GM10248 (cell line): ENCODE data around the gene STOM.

Experiments used
- CTCF ChIA-PET: fragments of 300-600 bp; sonication (Branson Sonifier 250); formaldehyde crosslinking; extraction: SDS; loops from one replicate; lab custom pipeline; 2021; ENCODE audit warnings: antibody characterized with exemption; lab: Yijun Ruan, JAX
- POLR2A ChIA-PET: fragments of 350-650 bp; sonication (Branson Sonifier 250); formaldehyde crosslinking; extraction: SDS; loops from one replicate; lab custom pipeline; 2020; ENCODE audit warnings: antibody characterized with exemption; lab: Yijun Ruan, JAX
- DNase-seq: peaks from one replicate; pipeline ENCODE4 v3.0.0; 2012; ENCODE audit errors: extremely low spot score
- TF ChIP-seq, protein P1 (sequence below): IDR thresholded peaks from 2 replicates; pipeline ENCODE4 v1.5.1; 2012; ENCODE audit warnings: mild to moderate bottlenecking, low read depth; ENCODE audit errors: extremely low read depth, missing control alignments, control extremely low read depth

The STOM gene

DNA sequence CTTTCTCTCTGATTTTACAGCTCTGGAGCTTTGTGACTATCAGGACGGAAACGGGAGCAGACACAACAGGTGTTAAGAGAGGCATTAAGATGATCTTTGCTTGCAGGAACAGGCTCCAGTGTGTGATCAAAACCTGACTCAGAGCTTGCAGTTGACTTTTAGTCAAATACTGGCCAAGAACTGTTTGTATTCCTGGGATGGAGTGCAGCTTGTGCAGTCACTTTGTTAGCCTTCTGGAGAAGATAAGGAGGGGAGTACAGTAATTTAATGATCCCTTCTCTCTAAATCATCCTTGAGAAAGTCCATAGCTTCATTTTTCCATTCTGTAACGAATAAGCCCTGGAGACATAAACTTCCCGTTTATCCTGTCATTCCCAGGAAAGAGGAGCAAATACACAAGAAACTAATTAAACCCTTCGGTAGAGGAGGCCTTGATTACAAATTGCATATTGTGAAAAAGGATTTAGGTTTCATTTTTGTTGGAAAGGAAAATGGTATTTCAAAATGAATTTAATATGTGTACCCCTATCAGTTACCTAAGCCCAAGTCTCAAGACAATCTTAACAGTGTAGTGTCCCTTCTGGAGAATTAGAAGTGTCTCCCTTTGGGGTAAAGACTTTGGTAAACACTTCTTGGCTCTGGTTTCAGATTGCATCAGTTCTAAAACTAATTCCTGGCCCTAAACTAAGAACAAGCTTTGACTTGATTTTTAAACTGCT lies 3.1 kb upstream of the STOM start:
- ChIA-PET POLR2A (interaction anchor here (0.7 kb wide), 1 partner anchor 42 kb away, joined by 3 read pairs; no protein-coding TSS in a partner anchor), CTCF (interaction anchor here (0.7 to 4.2 kb wide), 5 partner anchors 8 to 95 kb away, joined by 3 to 22 read pairs (median 4); no protein-coding TSS in a partner anchor)
- DNase-seq, result no peak
- TF ChIP-seq, protein P1, sequence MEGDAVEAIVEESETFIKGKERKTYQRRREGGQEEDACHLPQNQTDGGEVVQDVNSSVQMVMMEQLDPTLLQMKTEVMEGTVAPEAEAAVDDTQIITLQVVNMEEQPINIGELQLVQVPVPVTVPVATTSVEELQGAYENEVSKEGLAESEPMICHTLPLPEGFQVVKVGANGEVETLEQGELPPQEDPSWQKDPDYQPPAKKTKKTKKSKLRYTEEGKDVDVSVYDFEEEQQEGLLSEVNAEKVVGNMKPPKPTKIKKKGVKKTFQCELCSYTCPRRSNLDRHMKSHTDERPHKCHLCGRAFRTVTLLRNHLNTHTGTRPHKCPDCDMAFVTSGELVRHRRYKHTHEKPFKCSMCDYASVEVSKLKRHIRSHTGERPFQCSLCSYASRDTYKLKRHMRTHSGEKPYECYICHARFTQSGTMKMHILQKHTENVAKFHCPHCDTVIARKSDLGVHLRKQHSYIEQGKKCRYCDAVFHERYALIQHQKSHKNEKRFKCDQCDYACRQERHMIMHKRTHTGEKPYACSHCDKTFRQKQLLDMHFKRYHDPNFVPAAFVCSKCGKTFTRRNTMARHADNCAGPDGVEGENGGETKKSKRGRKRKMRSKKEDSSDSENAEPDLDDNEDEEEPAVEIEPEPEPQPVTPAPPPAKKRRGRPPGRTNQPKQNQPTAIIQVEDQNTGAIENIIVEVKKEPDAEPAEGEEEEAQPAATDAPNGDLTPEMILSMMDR, result no peak

DNA sequence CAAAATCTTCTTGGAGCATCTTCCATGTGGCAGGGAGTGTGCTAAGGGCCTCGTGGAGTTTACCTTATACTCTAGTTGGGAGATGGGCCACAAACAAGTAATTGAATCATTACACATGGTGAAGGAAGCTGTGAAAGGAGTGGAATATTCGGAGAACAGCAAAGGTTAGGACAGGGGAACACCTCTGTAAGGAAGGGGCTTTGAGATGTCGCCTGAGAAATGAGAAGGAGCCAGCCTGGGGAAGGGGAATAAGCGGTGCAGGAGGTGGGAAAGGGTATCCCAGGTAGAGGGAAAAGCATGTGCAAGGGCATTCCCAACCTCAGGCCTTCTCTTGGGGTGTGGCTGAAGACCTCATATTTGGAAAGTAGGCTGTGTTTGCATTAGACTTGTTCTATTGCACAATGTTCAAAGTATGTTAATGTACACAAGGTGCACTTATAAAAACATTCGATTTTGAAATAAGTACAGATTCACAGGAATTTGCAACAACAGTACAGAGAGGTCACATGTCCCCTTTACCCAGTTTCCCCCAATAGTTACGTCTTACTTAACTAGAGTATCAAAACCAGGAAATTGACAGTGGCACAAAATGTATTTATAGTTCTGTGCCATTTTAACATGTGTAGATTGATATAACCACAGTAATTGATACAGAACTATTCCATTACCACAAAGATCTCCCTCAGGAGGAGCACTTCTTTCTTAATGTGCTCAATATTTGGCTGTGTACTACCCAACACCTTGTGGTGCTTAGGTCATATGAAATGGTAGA lies 2.4 kb upstream of the STOM start:
- POLR2A ChIA-PET, result interaction anchor here (0.7 kb wide), 1 partner anchor 41 kb away, joined by 3 read pairs; no protein-coding TSS in a partner anchor
- CTCF ChIA-PET, result interaction anchor here (0.7 to 4.2 kb wide), 7 partner anchors 9 to 160 kb away, joined by 3 to 22 read pairs (median 4); no protein-coding TSS in a partner anchor
- TF ChIP-seq, protein P1, result no peak
- no peak for DNase-seq

DNA sequence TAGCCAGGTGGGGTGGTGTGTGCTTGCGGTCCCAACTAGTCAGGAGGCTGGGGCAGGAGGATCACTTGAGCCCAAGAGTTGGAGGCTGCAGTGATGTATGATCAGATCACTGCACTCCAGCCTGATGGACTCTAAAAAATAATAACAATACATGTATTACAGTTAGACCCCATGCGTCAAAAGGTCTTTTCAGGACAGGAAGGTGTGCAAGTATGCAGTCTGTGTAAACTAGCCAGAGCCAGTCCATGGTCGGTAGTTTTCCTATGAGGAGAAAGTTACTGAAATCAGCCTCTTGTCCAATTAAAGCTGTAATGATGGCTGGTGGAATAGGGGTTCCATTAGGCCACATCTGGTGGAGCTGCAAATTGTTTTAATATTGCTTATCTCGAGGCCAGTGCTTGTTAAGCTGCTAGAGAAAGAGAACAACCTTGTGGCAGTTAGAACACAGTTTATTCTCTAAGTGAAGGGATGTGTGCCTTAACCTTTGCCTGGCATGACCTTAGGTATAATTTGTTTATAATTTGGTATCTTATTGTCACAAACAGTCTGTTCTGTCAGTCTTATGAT lies 1.5 kb upstream of the STOM start:
- POLR2A ChIA-PET, result no interaction called here
- TF ChIP-seq, protein P1, result no peak
- no peak for DNase-seq
- CTCF ChIA-PET, result interaction anchor here (0.7 to 4.2 kb wide), 4 partner anchors 10 to 159 kb away, joined by 3 to 22 read pairs (median 4); no protein-coding TSS in a partner anchor

DNA sequence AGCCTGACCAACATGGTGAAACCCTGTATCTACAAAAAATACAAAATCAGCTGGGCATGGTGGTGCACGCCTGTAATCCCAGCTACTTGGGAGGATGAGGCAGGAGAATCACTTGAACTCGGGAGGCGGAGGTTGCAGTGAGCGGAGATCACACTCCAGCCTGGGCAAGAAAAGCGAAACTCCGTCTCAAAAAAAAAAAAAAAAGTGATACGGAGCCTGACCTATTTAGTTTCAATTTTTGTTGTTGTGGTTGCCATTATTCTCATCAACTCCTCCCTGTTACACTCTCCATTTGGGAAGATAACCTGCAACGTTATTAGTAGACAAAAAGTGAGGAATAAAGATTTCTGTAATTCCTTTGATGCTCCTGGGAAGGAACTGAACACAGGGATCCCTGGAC lies 1.3 kb downstream of the STOM start:
- DNase-seq, result no peak

DNA sequence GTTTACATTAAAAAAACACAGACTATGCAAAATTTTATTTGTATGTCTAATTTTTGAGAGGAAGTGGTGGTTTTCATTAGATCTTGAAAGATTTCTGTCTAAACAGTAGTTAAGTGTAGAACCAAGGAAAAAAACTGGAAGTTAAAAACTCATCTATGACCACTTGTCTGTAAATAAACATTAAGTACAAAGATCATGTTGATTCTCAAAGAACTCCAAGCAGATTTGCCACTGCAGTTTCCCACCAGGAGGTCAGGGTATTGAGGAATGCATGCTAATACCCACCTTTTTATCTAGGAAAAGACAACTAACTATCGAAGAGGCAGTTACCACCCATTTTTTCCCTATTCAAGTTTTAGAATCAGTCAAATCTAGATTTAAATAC lies 1.9 kb downstream of the STOM start:
- ChIA-PET CTCF (interaction anchor here (1.7 to 2.2 kb wide), 2 partner anchors 10 to 48 kb away, joined by 5 to 12 read pairs; no protein-coding TSS in a partner anchor), POLR2A (no interaction called here)
- no peak for DNase-seq
- TF ChIP-seq, protein P1, result no peak

More for the DNA sequence above, 1.3 kb downstream of the STOM start:
- TF ChIP-seq, protein P1, result no peak
- ChIA-PET POLR2A (interaction anchor here (0.6 kb wide), 2 partner anchors 28 to 753 kb away, joined by 3 to 6 read pairs; no protein-coding TSS in a partner anchor), CTCF (interaction anchor here (1.0 to 2.2 kb wide), 3 partner anchors 9 to 48 kb away, joined by 3 to 12 read pairs (median 5); no protein-coding TSS in a partner anchor)
